ENCODE data around the gene IKZF3. TPM values are rescaled to one million over a fixed set of nuclear protein-coding genes. Genes with fewer than 3 reads are reported as not detected.

The IKZF3 gene
- total RNA-seq, 1 experiment from 2014 or later = 0.22 TPM

GRCh38 chr17:39801055-39801454 is 63.1 kb downstream of the IKZF3 start:
- Histone ChIP-seq H2AFZ (ENCODE audit: low read length) (no peak overlapping the region), H3K4ac (ENCODE audit: low read depth, low read length) (no peak overlapping the region), H3K79me1 (ENCODE audit: insufficient read depth, low read depth, low read length, poor library complexity, severe bottlenecking) (no peaks in the 10 kb centered on the region), H4K8ac (replicated peaks; ENCODE audit: insufficient read length, low read depth, low read length) (no peak overlapping the region), H4K20me1 (ENCODE audit: control insufficient read depth, insufficient read depth, insufficient read length) (no peaks in the 10 kb centered on the region), H2BK120ac (ENCODE audit: low read depth, low read length, poor library complexity, severe bottlenecking) (no peak overlapping the region), H4K91ac (ENCODE audit: insufficient read length, low read depth, low read length) (no peak overlapping the region), H2BK20ac (ENCODE audit: low read depth, low read length, poor library complexity, severe bottlenecking) (no peak overlapping the region), H3K9ac (ENCODE audit: extremely low read depth, insufficient read length, low read length) (no peak overlapping the region), H3K14ac (ENCODE audit: insufficient read depth, low read length) (no peak overlapping the region), H3K23me2 (ENCODE audit: insufficient read length, low read depth, low read length, poor library complexity, severe bottlenecking) (no peaks in the 10 kb centered on the region), H3K27ac (ENCODE audit: insufficient read length, low read depth, low read length) (no peak overlapping the region), H4K5ac (ENCODE audit: insufficient read length, low read depth, low read length) (no peak overlapping the region), H2BK5ac (ENCODE audit: insufficient read length, low read length) (no peak overlapping the region), H2BK12ac (ENCODE audit: insufficient read length, low read depth, low read length) (no peak overlapping the region), H2AK5ac (ENCODE audit: insufficient read length, low read length) (no peak overlapping the region), H3K23ac (ENCODE audit: insufficient read length, low read depth, low read length) (no peak overlapping the region), H3K18ac (ENCODE audit: insufficient read length, low read depth, low read length) (no peak overlapping the region), H3K4me1 (ENCODE audit: insufficient read depth, low read length) (peaks cover 4% of the 10 kb centered on the region), H3K56ac (ENCODE audit: insufficient read length, low read depth, low read length) (no peak overlapping the region), H3K27me3 (ENCODE audit: insufficient read depth, low read length) (no peaks in the 10 kb centered on the region), H3T11ph (ENCODE audit: low read length) (no peak overlapping the region), H3K79me2 (ENCODE audit: insufficient read depth, low read length) (no peaks in the 10 kb centered on the region), H3K4me2 (ENCODE audit: insufficient read depth, insufficient read length, low read length) (no peak overlapping the region), H3K9me3 (ENCODE audit: control insufficient read depth, low read depth, low read length) (no peaks in the 10 kb centered on the region), H2BK15ac (ENCODE audit: low read depth, low read length) (no peak overlapping the region)
- Mint-ChIP-seq H3K27me3 (ENCODE audit: low read depth) (no peaks in the 10 kb centered on the region), H3K4me3 (no peak overlapping the region), H3K27ac (peak overlapping the region; percentile 4 to 63 (median 36); a peak in 4 of 7 replicates), H3K36me3 (ENCODE audit: insufficient read depth in 1 of 3, low read depth in 3 of 3) (no peaks in the 10 kb centered on the region), H3K4me1 (peaks cover 26 to 37% of the 10 kb centered on the region in 2 experiments), H3K9me3 (no peaks in the 10 kb centered on the region)
- WGBS (ENCODE audit: extremely low coverage, insufficient read length, low lambda C conversion rate) = no CpG with 5 or more reads among the region's 4 CpGs
- no peak for TF ChIP-seq CTCF (conservative IDR thresholded peaks at IDR 0.05)
- no peak for DNase-seq

Data from H9 (cell line).